GM23338 (cell line): Measurements from ENCODE around the gene FZD2. TPM values are rescaled to one million over a fixed set of nuclear protein-coding genes. Genes with fewer than 3 reads are reported as not detected.

Experiments
- ATAC-seq: fragments of 200-7000 bp; cut with Tn5 transposase; 3 replicates; pipeline ENCODE4 v1.9.1; 2020
- DNase-seq: peaks from one replicate; pipeline ENCODE4 v3.0.0-alpha.2; 2015; ENCODE audit warnings: low spot score
- H2AFZ ChIP-seq: fragments of 200-600 bp; sonication (generic); 2 replicates; pipeline ENCODE4 v1.8.0; 2016; ENCODE audit warnings: antibody characterized with exemption, mild to moderate bottlenecking, moderate library complexity
- H3F3A ChIP-seq: fragments of 200-600 bp; sonication (generic); replicated peaks from 2 replicates; pipeline ENCODE4 v1.8.0; 2017; ENCODE audit warnings: antibody characterized with exemption, mixed run types, low read depth
- H3K27ac ChIP-seq: fragments of 200-600 bp; sonication (generic); 2 replicates; pipeline ENCODE4 v1.6.1; 2016; ENCODE audit warnings: low read depth
- H3K27me3 ChIP-seq: fragments of 200-600 bp; sonication (generic); 2 replicates; pipeline ENCODE4 v1.8.0; 2016; ENCODE audit warnings: mild to moderate bottlenecking, mixed run types, moderate library complexity; ENCODE audit not compliant: insufficient read depth
- H3K36me3 ChIP-seq: fragments of 200-600 bp; sonication (generic); 2 replicates; pipeline ENCODE4 v1.8.0; 2016; ENCODE audit warnings: mild to moderate bottlenecking; ENCODE audit not compliant: insufficient read depth
- H3K4me1 ChIP-seq: fragments of 200-600 bp; sonication (generic); 2 replicates; pipeline ENCODE4 v1.8.0; 2016; ENCODE audit warnings: mild to moderate bottlenecking, moderate library complexity; ENCODE audit not compliant: insufficient read depth
- H3K4me2 ChIP-seq: fragments of 200-600 bp; sonication (generic); 2 replicates; pipeline ENCODE4 v1.7.1; 2017; ENCODE audit warnings: mixed run types
- H3K4me3 ChIP-seq: fragments of 200-600 bp; sonication (generic); 2 replicates; pipeline ENCODE4 v1.6.1; 2016; ENCODE audit warnings: mixed run types
- H3K79me2 ChIP-seq: fragments of 200-600 bp; sonication (generic); replicated peaks from 2 replicates; pipeline ENCODE4 v1.8.0; 2017; ENCODE audit warnings: mild to moderate bottlenecking; ENCODE audit not compliant: insufficient read depth
- H3K9me2 ChIP-seq: fragments of 200-600 bp; sonication (generic); 2 replicates; pipeline ENCODE4 v1.8.0; 2017; ENCODE audit not compliant: insufficient read depth
- H4K20me1 ChIP-seq: fragments of 200-600 bp; sonication (generic); replicated peaks from 2 replicates; pipeline ENCODE4 v1.8.0; 2017; ENCODE audit warnings: mild to moderate bottlenecking; ENCODE audit not compliant: insufficient read depth
- H3K27ac Mint-ChIP-seq: 2 replicates; pipeline ENCODE4 v1.8.0; 2020; ENCODE audit warnings: inconsistent platforms, mild to moderate bottlenecking, moderate library complexity, mixed read lengths
- H3K27me3 Mint-ChIP-seq: 3 replicates; pipeline ENCODE4 v1.8.0; 2022; ENCODE audit warnings: low read depth, mild to moderate bottlenecking, moderate library complexity, mixed read lengths, inconsistent platforms; ENCODE audit not compliant: insufficient read depth, poor library complexity
- H3K36me3 Mint-ChIP-seq: 3 replicates; pipeline ENCODE4 v1.8.0; 2021; ENCODE audit warnings: low read depth, mild to moderate bottlenecking, inconsistent platforms, moderate library complexity, mixed read lengths
- H3K4me1 Mint-ChIP-seq: 3 replicates; pipeline ENCODE4 v1.8.0; 2020; ENCODE audit warnings: mild to moderate bottlenecking, inconsistent platforms, mixed read lengths
- H3K4me3 Mint-ChIP-seq: 3 replicates; pipeline ENCODE4 v1.8.0; 2021; ENCODE audit warnings: moderate library complexity, mild to moderate bottlenecking, inconsistent platforms, mixed read lengths
- H3K9me3 Mint-ChIP-seq: 3 replicates; pipeline ENCODE4 v1.8.0; 2020; ENCODE audit warnings: moderate library complexity, mild to moderate bottlenecking, inconsistent platforms, mixed read lengths
- EZH2 ChIP-seq: fragments of 200-600 bp; sonication (generic); IDR thresholded peaks from one replicate; pipeline ENCODE4 v1.8.0; 2017; ENCODE audit warnings: antibody characterized with exemption, mild to moderate bottlenecking, low read depth; ENCODE audit not compliant: unreplicated experiment
- EZH2phosphoT487 ChIP-seq: fragments of 200-600 bp; sonication (generic); IDR thresholded peaks from one replicate; pipeline ENCODE4 v1.8.1; 2018; ENCODE audit warnings: antibody characterized with exemption; ENCODE audit not compliant: unreplicated experiment
- JUNB ChIP-seq: IDR thresholded peaks from one replicate; pipeline ENCODE4 v1.6.1; 2016; ENCODE audit warnings: antibody characterized with exemption; ENCODE audit not compliant: unreplicated experiment
- NANOG ChIP-seq: IDR thresholded peaks from 2 replicates; pipeline ENCODE4 v1.6.1; 2016; ENCODE audit warnings: antibody characterized with exemption, borderline replicate concordance
- POLR2AphosphoS5 ChIP-seq: IDR thresholded peaks from 2 replicates; pipeline ENCODE4 v1.6.1; 2016; ENCODE audit warnings: antibody characterized with exemption, low read depth
- STAT1 ChIP-seq: IDR thresholded peaks from one replicate; pipeline ENCODE4 v1.6.1; 2016; ENCODE audit warnings: antibody characterized with exemption; ENCODE audit not compliant: unreplicated experiment
- ZNF114 ChIP-seq: fragments of 250-450 bp; sonication (Bioruptor Pico); IDR thresholded peaks from 2 replicates; pipeline ENCODE4 v1.5.0; 2020; ENCODE audit warnings: mild to moderate bottlenecking, moderate library complexity
- ZNF331 ChIP-seq: fragments of 250-450 bp; sonication (Bioruptor Pico); IDR thresholded peaks from 2 replicates; pipeline ENCODE4 v1.5.0; 2020; ENCODE audit warnings: low read depth, mild to moderate bottlenecking, moderate library complexity
- polyA plus RNA-seq: library from polyadenylated mRNA; unstranded; fragments of >200 nt; fragmentation: Nextera tagmentation; extraction: Ambion mirVana; gene quantifications from 2 replicates; pipeline ENCODE4 v1.2.1, GENCODE V29; 2016
- total RNA-seq: library from RNA; depleted of rRNA; stranded (reverse); fragments of >200 nt; shearing (Covaris generic); gene quantifications from 2 replicates; pipeline ENCODE4 v1.2.3, GENCODE V29; 2014
- TF ChIP-seq, protein P1 (sequence below): IDR thresholded peaks from one replicate; pipeline ENCODE4 v1.6.1; 2018; ENCODE audit warnings: antibody characterized with exemption; ENCODE audit not compliant: unreplicated experiment
- TF ChIP-seq, protein P2 (sequence below): IDR thresholded peaks from 2 replicates; pipeline ENCODE4 v1.6.1; 2016; ENCODE audit warnings: antibody characterized with exemption
- TF ChIP-seq, protein P3 (sequence below), 2 experiments: fragments of 200-600 bp in 1 of 2; sonication (generic) in 1 of 2; conservative IDR thresholded peaks; 2 replicates each; pipeline versions ENCODE4 v1.5.1 to v1.6.1; 2016 to 2017; ENCODE audit warnings: antibody characterized with exemption in 2 of 2, low read depth in 2 of 2, mild to moderate bottlenecking in 2 of 2, moderate library complexity in 1 of 2

The FZD2 gene
- total and polyA plus RNA-seq, 2 experiments from 2014 or later, result 6.2 to 7.6 TPM

DNA sequence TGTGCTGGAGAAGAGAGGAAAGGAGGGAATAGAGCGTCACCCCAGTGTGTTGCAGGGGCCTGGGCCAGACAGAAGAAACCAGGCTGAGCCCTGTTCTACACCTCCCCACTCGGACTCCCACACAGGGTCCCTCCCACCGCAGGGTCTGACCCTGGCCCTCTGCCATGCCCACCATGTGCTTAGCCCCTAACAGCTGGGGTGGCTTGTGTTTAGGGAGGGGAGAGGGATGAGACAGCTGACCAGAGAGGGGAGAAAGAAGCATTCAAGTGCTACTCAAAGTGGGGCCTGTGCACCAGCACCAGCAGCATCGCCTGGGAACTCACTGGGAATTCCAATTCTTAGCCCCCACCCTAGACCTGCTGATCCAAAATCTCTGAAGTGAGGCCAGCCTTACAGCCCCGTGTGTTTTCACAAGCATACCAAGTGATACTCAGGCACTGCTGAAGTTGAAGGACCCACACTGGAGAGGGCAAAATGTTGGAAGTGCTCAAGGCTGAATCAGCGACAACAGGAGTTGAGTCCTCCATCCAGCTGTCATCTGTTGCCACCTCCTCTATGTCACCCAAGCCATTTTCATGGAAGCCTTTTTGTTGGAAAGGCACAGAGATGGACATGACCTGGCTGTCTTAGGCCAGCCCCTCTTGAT is 47.0 kb downstream of the FZD2 start (continued):
- TF ChIP-seq, protein P1, sequence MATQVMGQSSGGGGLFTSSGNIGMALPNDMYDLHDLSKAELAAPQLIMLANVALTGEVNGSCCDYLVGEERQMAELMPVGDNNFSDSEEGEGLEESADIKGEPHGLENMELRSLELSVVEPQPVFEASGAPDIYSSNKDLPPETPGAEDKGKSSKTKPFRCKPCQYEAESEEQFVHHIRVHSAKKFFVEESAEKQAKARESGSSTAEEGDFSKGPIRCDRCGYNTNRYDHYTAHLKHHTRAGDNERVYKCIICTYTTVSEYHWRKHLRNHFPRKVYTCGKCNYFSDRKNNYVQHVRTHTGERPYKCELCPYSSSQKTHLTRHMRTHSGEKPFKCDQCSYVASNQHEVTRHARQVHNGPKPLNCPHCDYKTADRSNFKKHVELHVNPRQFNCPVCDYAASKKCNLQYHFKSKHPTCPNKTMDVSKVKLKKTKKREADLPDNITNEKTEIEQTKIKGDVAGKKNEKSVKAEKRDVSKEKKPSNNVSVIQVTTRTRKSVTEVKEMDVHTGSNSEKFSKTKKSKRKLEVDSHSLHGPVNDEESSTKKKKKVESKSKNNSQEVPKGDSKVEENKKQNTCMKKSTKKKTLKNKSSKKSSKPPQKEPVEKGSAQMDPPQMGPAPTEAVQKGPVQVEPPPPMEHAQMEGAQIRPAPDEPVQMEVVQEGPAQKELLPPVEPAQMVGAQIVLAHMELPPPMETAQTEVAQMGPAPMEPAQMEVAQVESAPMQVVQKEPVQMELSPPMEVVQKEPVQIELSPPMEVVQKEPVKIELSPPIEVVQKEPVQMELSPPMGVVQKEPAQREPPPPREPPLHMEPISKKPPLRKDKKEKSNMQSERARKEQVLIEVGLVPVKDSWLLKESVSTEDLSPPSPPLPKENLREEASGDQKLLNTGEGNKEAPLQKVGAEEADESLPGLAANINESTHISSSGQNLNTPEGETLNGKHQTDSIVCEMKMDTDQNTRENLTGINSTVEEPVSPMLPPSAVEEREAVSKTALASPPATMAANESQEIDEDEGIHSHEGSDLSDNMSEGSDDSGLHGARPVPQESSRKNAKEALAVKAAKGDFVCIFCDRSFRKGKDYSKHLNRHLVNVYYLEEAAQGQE, result no peak
- TF ChIP-seq JUNB, result no peak
- TF ChIP-seq EZH2phosphoT487, result no peak
- TF ChIP-seq NANOG, result no peak
- TF ChIP-seq ZNF114 (CRISPR knock-in tag), result no peak
- TF ChIP-seq, protein P2, sequence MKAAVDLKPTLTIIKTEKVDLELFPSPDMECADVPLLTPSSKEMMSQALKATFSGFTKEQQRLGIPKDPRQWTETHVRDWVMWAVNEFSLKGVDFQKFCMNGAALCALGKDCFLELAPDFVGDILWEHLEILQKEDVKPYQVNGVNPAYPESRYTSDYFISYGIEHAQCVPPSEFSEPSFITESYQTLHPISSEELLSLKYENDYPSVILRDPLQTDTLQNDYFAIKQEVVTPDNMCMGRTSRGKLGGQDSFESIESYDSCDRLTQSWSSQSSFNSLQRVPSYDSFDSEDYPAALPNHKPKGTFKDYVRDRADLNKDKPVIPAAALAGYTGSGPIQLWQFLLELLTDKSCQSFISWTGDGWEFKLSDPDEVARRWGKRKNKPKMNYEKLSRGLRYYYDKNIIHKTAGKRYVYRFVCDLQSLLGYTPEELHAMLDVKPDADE, result no peak
- TF ChIP-seq, protein P3, sequence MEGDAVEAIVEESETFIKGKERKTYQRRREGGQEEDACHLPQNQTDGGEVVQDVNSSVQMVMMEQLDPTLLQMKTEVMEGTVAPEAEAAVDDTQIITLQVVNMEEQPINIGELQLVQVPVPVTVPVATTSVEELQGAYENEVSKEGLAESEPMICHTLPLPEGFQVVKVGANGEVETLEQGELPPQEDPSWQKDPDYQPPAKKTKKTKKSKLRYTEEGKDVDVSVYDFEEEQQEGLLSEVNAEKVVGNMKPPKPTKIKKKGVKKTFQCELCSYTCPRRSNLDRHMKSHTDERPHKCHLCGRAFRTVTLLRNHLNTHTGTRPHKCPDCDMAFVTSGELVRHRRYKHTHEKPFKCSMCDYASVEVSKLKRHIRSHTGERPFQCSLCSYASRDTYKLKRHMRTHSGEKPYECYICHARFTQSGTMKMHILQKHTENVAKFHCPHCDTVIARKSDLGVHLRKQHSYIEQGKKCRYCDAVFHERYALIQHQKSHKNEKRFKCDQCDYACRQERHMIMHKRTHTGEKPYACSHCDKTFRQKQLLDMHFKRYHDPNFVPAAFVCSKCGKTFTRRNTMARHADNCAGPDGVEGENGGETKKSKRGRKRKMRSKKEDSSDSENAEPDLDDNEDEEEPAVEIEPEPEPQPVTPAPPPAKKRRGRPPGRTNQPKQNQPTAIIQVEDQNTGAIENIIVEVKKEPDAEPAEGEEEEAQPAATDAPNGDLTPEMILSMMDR (conservative IDR thresholded peaks at IDR 0.05; ENCODE audit: low read depth in 2 of 2), result no peak
- TF ChIP-seq POLR2AphosphoS5, result no peak
- TF ChIP-seq ZNF331, result no peak
- TF ChIP-seq EZH2, result no peak

DNA sequence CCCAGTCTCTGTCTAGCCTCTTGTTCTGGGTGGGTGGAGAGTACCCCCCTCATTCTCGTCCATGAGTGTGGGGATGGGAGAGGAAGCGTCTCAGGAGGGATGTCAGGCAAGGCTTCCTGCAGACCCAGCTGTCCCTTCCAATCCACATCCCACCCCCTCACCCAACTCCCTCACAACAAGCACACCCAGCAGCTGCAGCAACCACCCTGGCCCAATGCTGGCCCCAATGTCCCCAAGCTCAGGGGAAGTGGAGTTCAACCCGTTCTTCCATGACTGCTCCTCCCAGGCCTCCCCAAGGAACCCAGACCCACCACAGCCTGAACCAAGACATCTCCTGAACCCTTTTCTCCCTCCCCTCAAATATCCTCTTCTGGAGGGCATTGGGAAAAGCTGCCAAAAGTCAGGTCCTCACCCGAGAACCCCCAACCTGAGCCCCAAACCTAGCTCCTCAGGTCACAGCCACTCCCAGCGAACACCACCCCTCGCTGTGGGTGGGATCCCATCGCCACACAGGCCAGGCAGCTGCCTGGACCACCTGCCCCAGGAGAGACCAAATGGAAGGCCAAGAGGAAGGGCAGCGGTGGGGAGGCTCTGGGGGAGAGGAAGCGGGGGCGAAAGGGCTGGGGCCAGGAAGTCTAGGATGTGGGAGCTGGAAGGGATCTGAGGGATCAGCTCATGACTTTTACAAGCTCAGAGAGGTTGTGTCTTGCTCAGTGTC is 47.6 kb downstream of the FZD2 start:
- Histone ChIP-seq H3F3A (no peaks in the 10 kb centered on the region), H3K4me2 (no peak overlapping the region), H3K4me3 (no peak overlapping the region), H3K27me3 (no peaks in the 10 kb centered on the region), H4K20me1 (no peaks in the 10 kb centered on the region), H2AFZ (no peak overlapping the region), H3K9me2 (0 out of 2 replicates have a peak, but pooled peaks cover 3% of the 10 kb centered on the region), H3K4me1 (peaks cover 17% of the 10 kb centered on the region), H3K79me2 (no peaks in the 10 kb centered on the region), H3K36me3 (no peaks in the 10 kb centered on the region), H3K27ac (no peak overlapping the region)
- DNase-seq (no peak), ATAC-seq (no peak)
- Mint-ChIP-seq H3K4me1 (peaks cover 31% of the 10 kb centered on the region), H3K27ac (no peak overlapping the region), H3K36me3 (no peaks in the 10 kb centered on the region; the same call in 2 of the 3 replicates), H3K27me3 (peaks cover 10% of the 10 kb centered on the region), H3K4me3 (no peak overlapping the region), H3K9me3 (no peaks in the 10 kb centered on the region)
- TF ChIP-seq POLR2AphosphoS5, result no peak
- no peak for TF ChIP-seq STAT1
- TF ChIP-seq NANOG, result no peak
- no peak for TF ChIP-seq EZH2
- TF ChIP-seq, protein P3 (conservative IDR thresholded peaks at IDR 0.05; ENCODE audit: low read depth in 2 of 2), result no peak
- TF ChIP-seq JUNB, result no peak
- no peak for TF ChIP-seq EZH2phosphoT487
- no peak for TF ChIP-seq ZNF331
